ENCODE results near the gene UTY.

DNA sequence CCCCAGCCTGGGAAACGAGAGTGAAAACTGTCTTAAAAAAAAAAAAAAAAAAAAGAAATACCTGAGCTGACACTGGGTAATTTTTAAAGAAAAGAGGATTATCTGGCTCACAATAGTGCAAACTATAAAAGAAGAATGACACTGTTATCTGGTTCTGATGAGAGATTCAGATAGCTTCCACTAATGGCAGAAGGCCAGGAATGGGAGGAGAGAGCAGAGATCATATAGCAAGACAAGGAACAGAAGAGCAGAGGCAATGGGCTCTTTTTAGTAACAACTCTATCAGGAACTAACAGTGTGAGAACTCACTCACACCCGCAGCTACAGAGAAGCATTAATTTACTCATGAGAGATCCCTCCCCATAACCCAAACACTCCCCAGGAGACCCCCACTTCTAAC, 184.8 kb downstream of the UTY start:
- TF ChIP-seq, protein P1, sequence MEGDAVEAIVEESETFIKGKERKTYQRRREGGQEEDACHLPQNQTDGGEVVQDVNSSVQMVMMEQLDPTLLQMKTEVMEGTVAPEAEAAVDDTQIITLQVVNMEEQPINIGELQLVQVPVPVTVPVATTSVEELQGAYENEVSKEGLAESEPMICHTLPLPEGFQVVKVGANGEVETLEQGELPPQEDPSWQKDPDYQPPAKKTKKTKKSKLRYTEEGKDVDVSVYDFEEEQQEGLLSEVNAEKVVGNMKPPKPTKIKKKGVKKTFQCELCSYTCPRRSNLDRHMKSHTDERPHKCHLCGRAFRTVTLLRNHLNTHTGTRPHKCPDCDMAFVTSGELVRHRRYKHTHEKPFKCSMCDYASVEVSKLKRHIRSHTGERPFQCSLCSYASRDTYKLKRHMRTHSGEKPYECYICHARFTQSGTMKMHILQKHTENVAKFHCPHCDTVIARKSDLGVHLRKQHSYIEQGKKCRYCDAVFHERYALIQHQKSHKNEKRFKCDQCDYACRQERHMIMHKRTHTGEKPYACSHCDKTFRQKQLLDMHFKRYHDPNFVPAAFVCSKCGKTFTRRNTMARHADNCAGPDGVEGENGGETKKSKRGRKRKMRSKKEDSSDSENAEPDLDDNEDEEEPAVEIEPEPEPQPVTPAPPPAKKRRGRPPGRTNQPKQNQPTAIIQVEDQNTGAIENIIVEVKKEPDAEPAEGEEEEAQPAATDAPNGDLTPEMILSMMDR (IDR thresholded peaks at IDR 0.05): no peak
- TF ChIP-seq POLR2A (IDR thresholded peaks at IDR 0.05): no peak
